Stimulated activated CD8-positive, alpha-beta memory T cell treated with anti-CD3 and anti-CD28 coated beads, Interleukin-7, amount 100 ng/mL, for 4 hours (primary cell): ENCODE results near the gene PYY.

Experiments used
- DNase-seq, 2 donors: peaks; one replicate each; pipeline ENCODE4 v3.0.0-alpha.2; 2020; ENCODE audit warnings: low read depth in 2 of 2

PYY gene

GRCh38 chr17:43915559-43915958 is 38.2 kb downstream of the PYY start:
- DNase-seq = no peak

DNA sequence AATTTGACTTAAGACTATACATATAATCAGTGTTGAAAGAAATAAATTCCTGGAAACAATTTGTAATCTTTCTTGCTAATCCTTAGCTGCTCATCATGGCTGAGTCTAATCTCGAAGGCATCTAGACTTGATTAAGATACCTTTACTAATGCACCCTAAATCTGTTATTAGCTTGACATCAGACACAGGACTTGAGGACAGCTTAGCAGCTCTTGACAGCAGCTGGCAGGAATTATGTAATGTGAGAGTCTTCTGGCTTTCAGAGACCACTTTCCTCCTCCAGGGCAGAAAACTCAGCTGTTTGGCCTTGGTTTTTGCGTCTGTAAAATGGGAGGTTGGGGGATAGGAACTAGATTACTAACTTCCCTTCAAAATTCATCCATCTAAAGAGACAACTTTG is 39.3 kb downstream of the PYY start:
- DNase-seq = no peak

DNA sequence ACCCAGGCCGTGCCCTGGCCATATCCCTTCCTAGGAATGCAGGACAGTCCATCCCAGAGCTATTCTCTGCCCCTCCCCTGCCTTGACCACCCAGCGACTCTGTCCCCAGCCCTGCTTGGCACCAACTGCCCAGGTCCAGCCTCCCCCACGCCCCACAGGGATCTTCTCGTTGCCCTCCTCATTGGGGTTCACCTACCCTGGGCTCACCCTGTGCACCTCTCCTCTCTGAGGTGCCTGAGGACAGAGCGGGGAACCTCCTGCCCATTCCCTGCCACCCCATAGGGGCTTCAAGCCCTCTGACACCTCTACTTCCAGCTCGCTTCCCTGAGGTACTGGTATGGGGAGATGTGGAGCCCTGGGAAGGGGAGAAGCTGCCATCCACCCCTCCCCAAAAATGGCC is 40.2 kb downstream of the PYY start:
- no peak for DNase-seq

DNA sequence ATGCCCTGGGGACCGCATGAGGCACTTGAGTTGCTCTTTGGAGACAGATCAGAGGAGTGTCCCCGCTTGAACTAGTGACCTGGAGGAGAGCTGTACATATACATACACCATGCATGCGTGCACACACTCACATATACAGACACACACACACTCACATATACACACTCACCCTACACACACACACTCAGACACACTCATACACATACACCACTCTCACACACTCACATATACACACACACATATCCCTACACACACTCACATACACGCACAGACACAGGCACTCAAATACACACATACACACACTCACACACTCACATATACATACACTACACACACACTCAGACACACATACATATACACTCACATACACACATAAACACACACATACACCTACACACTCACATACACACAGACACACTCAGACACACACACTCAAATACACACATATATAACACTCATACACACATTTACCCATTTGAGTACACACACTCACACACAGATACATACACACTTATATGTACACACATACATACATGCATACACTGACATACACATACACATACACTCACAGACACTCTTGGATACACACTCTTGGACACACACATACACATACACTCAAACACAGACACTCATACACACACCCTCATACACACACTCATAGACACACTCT is 41.0 kb downstream of the PYY start:
- DNase-seq = no peak

GRCh38 chr17:43911904-43912303 is 41.8 kb downstream of the PYY start:
- DNase-seq = no peak

DNA sequence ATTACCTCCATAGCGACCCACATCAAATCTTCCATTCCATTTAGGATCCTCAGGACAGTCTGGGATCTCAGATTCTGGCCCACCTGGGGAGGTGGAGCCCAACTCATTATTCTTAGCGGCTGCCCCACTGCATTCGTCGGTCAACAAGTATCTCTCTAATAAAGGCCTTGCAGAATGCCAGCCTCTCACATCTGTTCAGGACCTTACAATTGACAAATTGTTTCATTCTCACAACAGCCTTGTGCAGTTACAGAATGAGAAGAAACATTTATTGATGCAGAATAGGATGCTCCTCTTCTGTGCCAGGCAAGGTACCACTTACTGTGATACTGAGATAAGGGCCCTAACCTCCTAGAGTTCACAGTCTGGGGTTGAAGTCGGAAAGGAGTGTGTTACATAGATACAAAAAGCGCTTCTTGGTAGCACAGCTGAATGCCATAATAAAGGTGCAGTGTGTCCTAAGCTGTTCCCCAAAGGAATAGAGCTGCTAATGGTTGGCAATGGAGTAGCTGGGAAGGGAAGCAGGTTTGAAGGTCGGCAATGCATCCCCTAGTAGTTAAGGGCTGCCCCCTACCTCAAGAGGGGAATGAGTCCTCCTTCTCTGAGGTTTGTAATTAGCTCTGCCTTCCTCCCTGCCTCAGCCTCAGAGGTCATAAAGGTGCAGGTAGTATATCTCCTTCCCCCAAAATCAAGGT is 44.1 kb downstream of the PYY start:
- no peak for DNase-seq

DNA sequence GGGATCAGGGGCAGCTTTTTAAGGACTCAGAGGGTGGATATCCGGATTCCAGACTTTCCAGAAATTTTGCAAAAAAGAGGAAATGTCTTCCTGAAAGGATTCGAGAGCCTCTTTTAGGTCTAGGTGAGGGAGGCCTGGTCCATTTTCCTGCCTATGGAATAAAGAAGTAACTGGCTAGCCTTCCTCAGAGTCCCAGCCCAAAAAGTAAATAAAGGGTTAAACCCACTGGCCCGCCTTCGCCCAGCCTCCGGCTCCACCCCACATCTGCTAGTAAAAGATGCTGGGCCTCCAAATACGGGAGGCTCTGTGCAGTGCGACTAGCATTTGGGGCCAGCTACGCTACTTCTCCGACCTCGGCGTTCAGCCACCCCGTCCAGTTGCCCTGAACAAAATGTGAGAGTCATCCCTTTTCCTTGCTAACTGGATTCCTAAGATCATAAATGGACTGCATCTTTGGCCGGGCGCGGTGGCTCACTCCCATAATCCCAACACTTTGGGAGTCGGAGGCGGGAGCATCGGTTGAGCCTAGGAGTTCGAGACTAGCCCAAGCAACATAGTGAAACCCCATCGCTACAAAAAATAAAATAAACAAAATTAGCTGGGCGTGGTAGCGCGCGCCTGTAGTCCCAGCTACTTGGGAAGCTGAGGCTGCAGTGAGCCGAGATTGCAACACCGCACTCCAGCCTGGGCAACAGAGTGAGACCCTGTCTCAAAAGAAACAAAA is 45.6 kb downstream of the PYY start:
- peak; percentile 29 to 31 for DNase-seq

- peak; percentile 12 to 43 for DNase-seq
These were observed 46.2 kb downstream of the PYY start, which contains the start of gene MPP2 for GRCh38 chr17:43907425-43907981. Gene MPP2 (minus strand): TSS chr17:43907536. CDS start chr17:43904460, 3,076 bp downstream.

GRCh38 chr17:43906951-43907424 is 46.8 kb downstream of the PYY start:
- DNase-seq = no peak

DNA sequence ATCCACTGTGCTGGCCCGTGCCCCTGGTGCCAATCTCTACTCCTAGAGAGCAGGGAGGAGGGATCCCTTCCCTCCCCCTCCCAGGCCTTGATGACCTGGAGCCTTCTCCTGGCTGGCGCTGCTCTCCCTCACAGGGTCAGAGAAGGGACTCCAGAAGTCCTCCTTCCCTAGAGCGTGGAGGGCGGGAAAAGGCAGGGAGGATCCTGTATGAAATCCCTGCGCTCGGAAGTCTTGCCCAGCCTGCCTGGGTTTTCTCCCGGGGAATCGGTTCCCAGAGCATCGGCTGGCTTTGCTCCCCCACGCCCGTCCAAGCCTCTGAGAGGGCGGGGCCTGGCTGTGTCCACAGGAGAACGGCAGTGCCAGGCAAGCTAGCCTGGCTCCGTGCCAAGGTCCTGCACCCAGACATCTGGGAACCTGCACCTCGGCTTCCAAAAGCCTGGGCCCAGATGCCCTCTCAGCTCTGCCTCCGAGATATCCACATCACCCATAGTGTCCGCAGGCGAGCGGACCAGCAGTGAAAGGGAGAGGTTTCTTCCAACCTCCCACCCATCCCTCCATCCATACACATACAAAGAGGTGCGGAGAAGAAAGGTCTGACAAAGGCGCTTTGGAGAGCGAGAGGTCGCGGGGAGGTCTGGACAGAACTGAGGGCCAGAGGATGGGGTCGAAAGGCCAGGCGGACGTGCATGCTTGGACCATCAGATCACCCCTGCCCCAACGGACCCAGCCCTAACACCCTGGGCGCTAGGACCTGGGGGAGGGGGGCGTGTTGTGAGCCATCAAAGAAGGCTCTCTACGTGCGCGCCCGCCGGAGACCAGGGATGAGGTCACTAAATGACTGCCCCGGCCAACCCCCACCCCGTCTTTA is 47.5 kb downstream of the PYY start:
- peak in 1 of 2 donors; percentile 8 for DNase-seq

GRCh38 chr17:43905400-43905984 is 48.2 kb downstream of the PYY start:
- no peak for DNase-seq
